Right cardiac atrium (tissue), 5 donors: ENCODE results near the gene SPINT4. TPM values are rescaled to one million over a fixed set of nuclear protein-coding genes. Genes with fewer than 3 reads are reported as not detected.

ENCODE experiments used
- ATAC-seq, 2 donors: fragments of 200-7000 bp; cut with Tn5 transposase; one replicate each; pipeline versions ENCODE4 v1.8.0 to v1.9.1; 2020; ENCODE audit warnings: moderate library complexity in 2 of 2, mild to moderate bottlenecking in 1 of 2
- DNase-seq, 3 donors: peaks; one replicate each; pipeline ENCODE4 v3.0.0-alpha.2; 2020
- H3K27ac ChIP-seq: one replicate; pipeline ENCODE4 v1.5.1; 2013; ENCODE audit warnings: mild to moderate bottlenecking, low read length, control low read depth, moderate library complexity
- H3K27me3 ChIP-seq: one replicate; pipeline ENCODE4 v1.6.1; 2013; ENCODE audit not compliant: control insufficient read depth, insufficient read depth
- H3K4me1 ChIP-seq: one replicate; pipeline ENCODE4 v1.6.1; 2013; ENCODE audit warnings: low read length; ENCODE audit not compliant: control insufficient read depth, insufficient read depth
- H3K4me3 ChIP-seq: one replicate; pipeline ENCODE4 v1.5.1; 2013; ENCODE audit warnings: low read length, control low read depth
- H3K9me3 ChIP-seq: one replicate; pipeline ENCODE4 v1.6.1; 2013; ENCODE audit warnings: low read length; ENCODE audit not compliant: control insufficient read depth
- WGBS: extraction: QIAGEN DNeasy Blood & Tissue Kit; methylation state at CpG from one replicate; pipeline ENCODE4 v1.1.7; 2013; 5-methylcytosine and 5-hydroxymethylcytosine counted together
- intact Hi-C, 4 donors: fragments of 100-400 bp; cut with DNase I; formaldehyde crosslinking; loops; one replicate each; pipeline versions ENCODE4 v1.11.0 to v1.14.0; 2022 to 2023
- microRNA-seq, 2 donors: library from miRNA; unstranded; fragments of <30 nt; microRNA quantifications; one replicate each; pipeline ENCODE4 v1.2.0, GENCODE V29; 2020 to 2021
- polyA plus RNA-seq: library from polyadenylated mRNA; stranded (reverse); fragments of 200-250 nt; gene quantifications from one replicate; pipeline ENCODE4 v1.2.3, GENCODE V29; 2013
- total RNA-seq, 4 donors: library from RNA; stranded (reverse); fragmentation: NEBNext Ultra II Directional; extraction: Animal tissue kit (Norgen Biotek cat#: 25700); gene quantifications; one replicate each; pipeline ENCODE4 v1.2.1, GENCODE V29; 2021
- donor health status: healthy with polysubstance abuse.
- donor health status: DM: no; HTN: yes; CAD: no.
- donor health status: DM: no; HTN: no; CAD: no.
- donor health status: DM: no; HTN: yes; CAD: no; lungs with severe emphysema.
- donor health status: DM: yes; HTN: yes; CAD: no.

SPINT4 gene
- total and polyA plus RNA-seq, 5 donors = not detected

DNA sequence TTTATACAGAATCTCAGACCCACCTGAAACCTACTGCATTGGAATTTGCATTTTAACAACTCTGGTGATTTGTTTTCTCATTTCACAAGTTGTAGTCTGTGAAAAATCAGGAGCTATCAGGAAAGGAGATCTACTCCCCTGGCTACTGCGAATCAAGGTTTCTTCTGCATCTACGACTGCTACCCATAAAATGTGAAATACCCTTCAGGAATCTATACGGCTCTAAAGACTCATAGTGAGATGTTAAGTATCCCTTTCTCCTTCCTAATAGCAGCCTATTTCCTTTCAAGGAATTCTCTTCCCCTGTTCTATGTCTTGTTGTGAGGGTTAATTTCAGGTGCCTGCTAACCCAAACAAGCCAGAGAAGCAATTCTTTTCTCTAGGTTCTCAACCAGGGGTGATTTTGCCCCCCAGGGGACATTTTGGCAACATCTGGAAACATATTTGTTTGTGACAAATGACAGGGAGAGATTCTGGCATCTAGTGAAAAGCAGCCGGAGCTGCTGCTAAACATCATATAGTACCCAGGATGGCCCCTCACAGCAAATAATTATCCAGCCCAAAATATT is 43.2 kb downstream of the SPINT4 start:
- ATAC-seq (no peak), DNase-seq (no peak)
- intact Hi-C loops = loop anchor here in 1 of 4 donors (5.0 kb wide), 1 partner anchor 448 kb away; no protein-coding TSS in a partner anchor
- Histone ChIP-seq H3K27ac (no peak overlapping the region), H3K4me1 (no peaks in the 10 kb centered on the region), H3K4me3 (no peak overlapping the region), H3K9me3 (no peaks in the 10 kb centered on the region), H3K27me3 (no peaks in the 10 kb centered on the region)
- 46% methylated on average over 4 of the region's 4 CpGs for WGBS

DNA sequence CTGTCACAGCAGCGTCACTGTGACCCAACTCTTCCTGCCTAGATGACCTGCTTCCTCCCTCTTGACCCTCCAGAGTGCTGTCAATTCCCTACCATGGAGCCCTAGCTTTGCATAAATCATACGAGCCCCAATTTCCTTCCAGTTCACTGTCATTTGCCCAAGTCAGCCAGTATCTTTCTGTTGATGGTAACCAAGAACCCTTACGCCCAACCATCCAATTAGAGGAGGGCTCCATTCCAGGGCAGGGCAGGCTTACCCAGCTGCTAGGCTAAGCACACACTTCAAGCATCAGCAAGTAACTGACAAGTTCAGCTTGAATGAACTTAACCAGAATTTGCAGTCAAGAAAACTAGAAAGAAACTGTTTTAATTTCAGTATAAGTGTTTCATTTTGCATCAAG is 43.8 kb downstream of the SPINT4 start:
- DNase-seq (no peak), ATAC-seq (no peak)
- H3K4me1 ChIP-seq = no peaks in the 10 kb centered on the region
- 57% methylated on average over 3 of the region's 3 CpGs for WGBS
- no peak overlapping the region for H3K4me3 ChIP-seq
- H3K27ac ChIP-seq = no peak overlapping the region
- no peaks in the 10 kb centered on the region for H3K9me3 ChIP-seq
- intact Hi-C loops = loop anchor here in 1 of 4 donors (5.0 kb wide), 1 partner anchor 449 kb away; no protein-coding TSS in a partner anchor
- no peaks in the 10 kb centered on the region for H3K27me3 ChIP-seq

DNA sequence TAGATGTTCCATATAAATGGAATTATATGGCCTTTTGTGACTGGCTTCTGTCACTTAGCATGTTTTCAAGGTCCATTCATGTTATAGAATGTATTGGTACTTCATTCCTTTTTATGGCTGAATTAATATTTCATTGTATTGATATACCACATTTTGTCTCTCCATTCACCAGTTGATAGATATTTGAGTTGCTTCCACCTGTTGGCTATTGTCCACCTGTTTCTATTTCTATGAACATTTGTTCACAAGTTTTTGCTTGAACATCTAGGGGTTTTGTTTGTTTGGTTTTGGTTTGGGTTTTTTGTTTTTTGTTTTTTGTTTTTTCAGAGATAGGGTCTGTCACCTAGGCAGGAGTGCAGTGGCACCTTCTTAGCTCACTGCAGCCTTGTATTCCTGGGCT is 46.3 kb downstream of the SPINT4 start:
- no peak overlapping the region for H3K4me3 ChIP-seq
- no peak overlapping the region for H3K27ac ChIP-seq
- H3K27me3 ChIP-seq = no peaks in the 10 kb centered on the region
- no peaks in the 10 kb centered on the region for H3K9me3 ChIP-seq
- H3K4me1 ChIP-seq = peaks cover 3% of the 10 kb centered on the region
- DNase-seq (no peak), ATAC-seq (no peak)
- intact Hi-C loops = loop anchor here in 1 of 4 donors (5.0 kb wide), 1 partner anchor 451 kb away; no protein-coding TSS in a partner anchor

DNA sequence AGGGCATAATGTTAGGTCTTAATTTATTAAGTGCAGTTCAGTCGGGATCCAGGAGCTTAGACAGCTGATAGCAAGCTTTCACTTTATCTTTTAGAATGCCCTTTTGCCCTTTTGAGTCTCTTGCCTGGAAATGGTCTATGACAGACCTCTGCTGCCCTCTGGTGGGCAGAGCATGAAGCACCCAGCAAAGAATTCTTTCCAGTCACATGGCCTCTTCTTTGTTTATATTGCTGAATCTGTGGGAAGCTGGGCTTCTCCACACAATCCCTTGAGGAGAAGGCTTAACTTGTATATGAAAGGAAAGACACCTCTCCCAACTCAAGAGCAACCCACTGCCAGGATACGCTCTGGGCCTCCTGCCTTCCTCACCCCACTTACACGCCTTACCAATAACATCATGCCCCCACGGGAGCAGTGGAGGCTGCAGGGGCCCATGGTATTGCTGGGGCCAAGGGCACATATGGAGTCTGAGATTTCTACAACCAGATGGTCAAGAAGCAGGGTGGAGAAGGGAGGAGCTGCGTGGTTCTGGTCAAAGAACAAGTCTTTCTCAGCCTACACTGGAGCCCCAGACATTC is 49.1 kb downstream of the SPINT4 start:
- no peaks in the 10 kb centered on the region for H3K9me3 ChIP-seq
- 25% methylated on average over 5 of the region's 5 CpGs for WGBS
- H3K4me1 ChIP-seq = peaks cover 3% of the 10 kb centered on the region
- DNase-seq (peak; percentile 74 to 90 (median 84)), ATAC-seq (peak; percentile 77 to 84)
- H3K4me3 ChIP-seq = no peak overlapping the region
- peak overlapping the region; percentile 7 for H3K27ac ChIP-seq
- intact Hi-C loops = loop anchor here (5.0 to 10.0 kb wide), 4 partner anchors 316 to 456 kb away; no protein-coding TSS in a partner anchor
- H3K27me3 ChIP-seq = no peaks in the 10 kb centered on the region

DNA sequence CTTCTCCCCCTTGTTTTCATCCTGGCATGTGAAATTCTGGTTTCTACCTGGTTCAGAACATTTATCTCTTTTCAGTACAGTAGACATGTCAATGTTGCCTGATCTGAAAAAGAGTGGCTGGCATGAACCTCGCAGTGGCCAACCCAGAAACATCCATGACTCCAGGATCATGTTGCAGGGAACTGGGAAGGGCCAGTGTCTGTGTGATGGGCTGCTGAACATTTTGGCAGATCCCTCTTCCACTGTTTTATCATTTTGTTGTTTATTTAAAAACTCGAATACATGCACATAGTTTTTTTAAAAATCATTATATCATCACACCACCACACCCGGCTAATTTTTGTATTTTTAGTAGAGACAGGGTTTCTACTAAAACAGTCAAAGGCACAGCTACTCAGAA is 50.5 kb downstream of the SPINT4 start:
- Histone ChIP-seq H3K27ac (no peak overlapping the region), H3K9me3 (no peaks in the 10 kb centered on the region), H3K27me3 (no peaks in the 10 kb centered on the region), H3K4me3 (no peak overlapping the region), H3K4me1 (peaks cover 3% of the 10 kb centered on the region)
- no peak for DNase-seq
- ATAC-seq = no peak
- intact Hi-C loops = loop anchor here (5.0 to 10.0 kb wide), 4 partner anchors 318 to 458 kb away; no protein-coding TSS in a partner anchor
- WGBS = 55% methylated on average over 3 of the region's 3 CpGs

DNA sequence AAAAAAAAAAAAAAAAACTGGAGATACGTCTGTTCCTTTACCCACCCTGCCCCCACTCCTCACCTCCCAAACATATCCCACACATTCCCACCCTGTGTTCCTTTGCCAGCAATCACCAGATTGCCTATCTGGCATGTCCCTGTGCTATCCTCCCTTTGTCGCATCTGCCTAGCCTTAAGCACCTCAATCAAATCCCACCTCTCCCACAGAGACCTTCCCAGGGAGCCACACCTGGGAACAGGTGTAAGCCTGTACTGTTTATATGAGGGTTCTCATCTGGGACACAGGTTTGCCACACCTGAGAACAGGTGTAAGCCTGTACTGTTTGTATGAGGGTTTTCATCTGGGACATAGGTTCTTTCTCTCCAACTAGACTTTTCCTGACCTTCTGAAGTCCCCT is 52.8 kb downstream of the SPINT4 start:
- DNase-seq (no peak), ATAC-seq (no peak)
- 48% methylated on average over 2 of the region's 2 CpGs for WGBS
- intact Hi-C loops = loop anchor here (5.0 to 10.0 kb wide), 4 partner anchors 320 to 460 kb away; no protein-coding TSS in a partner anchor
- H3K4me1 ChIP-seq = peaks cover 5% of the 10 kb centered on the region
- H3K27me3 ChIP-seq = no peaks in the 10 kb centered on the region
- H3K4me3 ChIP-seq = no peak overlapping the region
- H3K27ac ChIP-seq = no peak overlapping the region
- no peaks in the 10 kb centered on the region for H3K9me3 ChIP-seq

DNA sequence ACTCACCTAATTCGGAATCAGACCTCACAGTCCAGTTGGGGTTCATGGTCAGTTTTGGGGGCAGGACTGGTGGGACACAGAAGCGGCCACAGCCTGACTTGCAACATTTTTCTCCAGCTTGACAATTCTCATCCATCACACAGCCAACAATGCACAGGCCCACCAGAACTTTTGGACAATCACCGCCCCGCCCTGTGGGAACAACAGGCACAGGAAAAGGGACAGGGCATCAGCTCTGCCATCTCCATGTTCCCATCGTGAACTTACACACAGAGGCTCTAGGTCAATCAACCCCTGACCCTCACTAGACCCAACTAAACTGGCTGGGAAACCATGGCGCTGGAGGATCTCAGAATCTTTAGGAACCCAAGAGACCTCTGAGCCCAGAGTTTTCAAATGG is 53.3 kb downstream of the SPINT4 start:
- intact Hi-C loops = loop anchor here (10.0 kb wide), 3 partner anchors 321 to 461 kb away; no protein-coding TSS in a partner anchor
- Histone ChIP-seq H3K27me3 (no peaks in the 10 kb centered on the region), H3K4me1 (peaks cover 5% of the 10 kb centered on the region), H3K27ac (no peak overlapping the region), H3K4me3 (no peak overlapping the region), H3K9me3 (no peaks in the 10 kb centered on the region)
- no peak for ATAC-seq
- WGBS = 87% methylated on average over 6 of the region's 6 CpGs
- DNase-seq = no peak

Small RNA genes within 50 kb of the gene (microRNA-seq; reads per million reads assigned to microRNA genes)
- gene MIR3617 = 1.6 to 3.4 reads per million in 2 donors

Other genes with a start within 250 kb of the SPINT4 start
- gene SPINT3, start 206.7 kb upstream of the SPINT4 start, total RNA-seq = not detected
- not detected for gene SPINT3, start 206.7 kb upstream of the SPINT4 start, polyA plus RNA-seq
- not detected for gene WFDC6, start 182.9 kb upstream of the SPINT4 start, total RNA-seq
- not detected for gene WFDC6, start 182.9 kb upstream of the SPINT4 start, polyA plus RNA-seq
- under 1 TPM in 1 of 4 donors, not detected in 3; 0.09 TPM for gene EPPIN, start 174.9 kb upstream of the SPINT4 start, total RNA-seq
- not detected for gene EPPIN, start 174.9 kb upstream of the SPINT4 start, polyA plus RNA-seq
- gene WFDC8, start 143.1 kb upstream of the SPINT4 start, total RNA-seq = not detected
- gene WFDC8, start 143.1 kb upstream of the SPINT4 start, polyA plus RNA-seq = not detected
- not detected for gene WFDC10A, start 92.6 kb upstream of the SPINT4 start, total RNA-seq
- not detected for gene WFDC10A, start 92.6 kb upstream of the SPINT4 start, polyA plus RNA-seq
- not detected for gene WFDC9, start 91.1 kb upstream of the SPINT4 start, total RNA-seq
- gene WFDC9, start 91.1 kb upstream of the SPINT4 start, polyA plus RNA-seq = not detected
- not detected for gene WFDC11, start 52.1 kb upstream of the SPINT4 start, total RNA-seq
- not detected for gene WFDC11, start 52.1 kb upstream of the SPINT4 start, polyA plus RNA-seq
- not detected for gene WFDC13, start 20.3 kb upstream of the SPINT4 start, total RNA-seq
- gene WFDC13, start 20.3 kb upstream of the SPINT4 start, polyA plus RNA-seq = not detected
- not detected for gene WFDC10B, start 17.3 kb upstream of the SPINT4 start, total RNA-seq
- not detected for gene WFDC10B, start 17.3 kb upstream of the SPINT4 start, polyA plus RNA-seq
- 1 to 10 TPM in 1 of 4 donors, under 1 TPM in 1, not detected in 2; 0.57 to 1.4 TPM for gene WFDC3, start 69.5 kb downstream of the SPINT4 start, total RNA-seq
- gene WFDC3, start 69.5 kb downstream of the SPINT4 start, polyA plus RNA-seq = 1.2 TPM
- gene DNTTIP1, start 69.6 kb downstream of the SPINT4 start, total RNA-seq = 10 to 100 TPM; 15.3 to 20.4 (median 17.5) TPM
- 23.6 TPM for gene DNTTIP1, start 69.6 kb downstream of the SPINT4 start, polyA plus RNA-seq
- 1 to 10 TPM in 2 of 4 donors, under 1 TPM in 1, not detected in 1; 0.85 to 2.1 (median 1.7) TPM for gene UBE2C, start 90.3 kb downstream of the SPINT4 start, total RNA-seq
- 0.25 TPM for gene UBE2C, start 90.3 kb downstream of the SPINT4 start, polyA plus RNA-seq
- gene TNNC2, start 105.0 kb downstream of the SPINT4 start, total RNA-seq = under 1 TPM in 1 of 4 donors, not detected in 3; 0.46 TPM
- 0.77 TPM for gene TNNC2, start 105.0 kb downstream of the SPINT4 start, polyA plus RNA-seq
- gene SNX21, start 111.5 kb downstream of the SPINT4 start, total RNA-seq = 10 to 100 TPM; 25.8 to 30.7 (median 28.7) TPM
- 23.5 TPM for gene SNX21, start 111.5 kb downstream of the SPINT4 start, polyA plus RNA-seq
- 10 to 100 TPM; 21.1 to 31.5 (median 30.2) TPM for gene ACOT8, start 135.0 kb downstream of the SPINT4 start, total RNA-seq
- gene ACOT8, start 135.0 kb downstream of the SPINT4 start, polyA plus RNA-seq = 47.9 TPM
- gene ZSWIM3, start 135.3 kb downstream of the SPINT4 start, total RNA-seq = 1 to 10 TPM; 1.7 to 3.3 (median 2.4) TPM
- gene ZSWIM3, start 135.3 kb downstream of the SPINT4 start, polyA plus RNA-seq = 2.1 TPM
- gene ZSWIM1, start 158.9 kb downstream of the SPINT4 start, total RNA-seq = 10 to 100 TPM; 10.5 to 13.5 (median 11.2) TPM
- 5.5 TPM for gene ZSWIM1, start 158.9 kb downstream of the SPINT4 start, polyA plus RNA-seq
- gene SPATA25, start 165.3 kb downstream of the SPINT4 start, total RNA-seq = 1 to 10 TPM; 1.8 to 2.6 (median 2.2) TPM
- gene SPATA25, start 165.3 kb downstream of the SPINT4 start, polyA plus RNA-seq = 1.7 TPM
- 1 to 10 TPM; 7.5 to 9.8 (median 7.9) TPM for gene NEURL2, start 168.9 kb downstream of the SPINT4 start, total RNA-seq
- 7.0 TPM for gene NEURL2, start 168.9 kb downstream of the SPINT4 start, polyA plus RNA-seq
- 100 to 1,000 TPM; 102 to 134 (median 112) TPM for gene CTSA, start 169.0 kb downstream of the SPINT4 start, total RNA-seq
- gene CTSA, start 169.0 kb downstream of the SPINT4 start, polyA plus RNA-seq = 126 TPM
- gene PLTP, start 189.8 kb downstream of the SPINT4 start, total RNA-seq = 100 to 1,000 TPM in 2 of 4 donors, 10 to 100 TPM in 2; 63.7 to 117 (median 90.4) TPM
- gene PLTP, start 189.8 kb downstream of the SPINT4 start, polyA plus RNA-seq = 34.3 TPM
- 10 to 100 TPM; 28.0 to 31.8 (median 29.6) TPM for gene PCIF1, start 212.3 kb downstream of the SPINT4 start, total RNA-seq
- 22.2 TPM for gene PCIF1, start 212.3 kb downstream of the SPINT4 start, polyA plus RNA-seq
- 10 to 100 TPM in 1 of 4 donors, 1 to 10 TPM in 3; 8.2 to 10.1 (median 8.6) TPM for gene ZNF335, start 249.9 kb downstream of the SPINT4 start, total RNA-seq
- gene ZNF335, start 249.9 kb downstream of the SPINT4 start, polyA plus RNA-seq = 6.4 TPM